G401.6 (cell line): ENCODE results near the gene CACNA1G.

Experiments
- FAIRE-seq: peaks from 2 replicates; lab custom pipeline; 2012; peaks lifted over from hg19 to GRCh38; lab: Jason Lieb, UNC

The CACNA1G gene

GRCh38 chr17:50533720-50534148 is 26.8 kb upstream of the CACNA1G start:
- FAIRE-seq = no peak

- FAIRE-seq = no peak
These were observed 26.1 kb upstream of the CACNA1G start for GRCh38 chr17:50534222-50534978.

GRCh38 chr17:50534979-50535326 is 25.6 kb upstream of the CACNA1G start:
- FAIRE-seq = no peak

GRCh38 chr17:50535407-50535806 is 25.1 kb upstream of the CACNA1G start:
- no peak for FAIRE-seq

GRCh38 chr17:50536683-50537646 is 23.6 kb upstream of the CACNA1G start:
- FAIRE-seq = no peak

- no peak for FAIRE-seq
These were observed 22.6 kb upstream of the CACNA1G start for GRCh38 chr17:50537721-50538548.

GRCh38 chr17:50538549-50539410 is 21.7 kb upstream of the CACNA1G start:
- FAIRE-seq = no peak

- no peak for FAIRE-seq
These were observed 20.6 kb upstream of the CACNA1G start for GRCh38 chr17:50539762-50540559.

GRCh38 chr17:50540560-50541401 is 19.7 kb upstream of the CACNA1G start:
- FAIRE-seq = no peak

- FAIRE-seq = no peak
These were observed 19.2 kb upstream of the CACNA1G start for GRCh38 chr17:50541402-50541715.

GRCh38 chr17:50541716-50542688 is 18.5 kb upstream of the CACNA1G start:
- no peak for FAIRE-seq

- FAIRE-seq = no peak
These were observed 17.4 kb upstream of the CACNA1G start for GRCh38 chr17:50542795-50543774.

GRCh38 chr17:50544516-50544915 is 16.0 kb upstream of the CACNA1G start:
- no peak for FAIRE-seq

- no peak for FAIRE-seq
These were observed 15.2 kb upstream of the CACNA1G start for GRCh38 chr17:50545311-50545710.

GRCh38 chr17:50546701-50547034 is 13.8 kb upstream of the CACNA1G start:
- no peak for FAIRE-seq

- FAIRE-seq = peak; percentile 60
These were observed 13.3 kb upstream of the CACNA1G start, which contains the start of gene SPATA20 for GRCh38 chr17:50547035-50547735. Gene SPATA20 (plus strand): TSS chr17:50547174. CDS start chr17:50547209, 35 bp downstream.

GRCh38 chr17:50547736-50548083 is 12.8 kb upstream of the CACNA1G start:
- no peak for FAIRE-seq
